ENCODE results near the gene UPF3A. TPM values are rescaled to one million over a fixed set of nuclear protein-coding genes. Genes with fewer than 3 reads are reported as not detected.

The UPF3A gene
- total RNA-seq, 4 donors from 2014 or later, result 28.9 to 85.8 (median 33.4) TPM

GRCh38 chr13:114284680-114285079 is 3.3 kb downstream of the UPF3A start:
- Histone ChIP-seq H3K4me1 (peaks cover 0 to 24% (median 4%) of the 10 kb centered on the region in 4 donors), H3K4me3 (no peak overlapping the region), H3K27ac (no peak overlapping the region)

GRCh38 chr13:114285166-114285808 is 3.9 kb downstream of the UPF3A start:
- Histone ChIP-seq H3K9me3 (no peaks in the 10 kb centered on the region), H3K4me3 (no peak overlapping the region), H3K4me1 (peaks cover 0 to 23% (median 4%) of the 10 kb centered on the region in 4 donors), H3K27me3 (no peaks in the 10 kb centered on the region), H3K36me3 (peaks cover 0 to 28% (median 0%) of the 10 kb centered on the region in 3 donors), H3K27ac (no peak overlapping the region)
- TF ChIP-seq POLR2A (IDR thresholded peaks at IDR 0.05) (no peak), CTCF (IDR thresholded peaks at IDR 0.05) (no peak)
- no peak for DNase-seq

More at GRCh38 chr13:114284680-114285079, 3.3 kb downstream of the UPF3A start:
- TF ChIP-seq CTCF (IDR thresholded peaks at IDR 0.05), result no peak
- TF ChIP-seq POLR2A (IDR thresholded peaks at IDR 0.05), result no peak
- no peak for DNase-seq
- H3K9me3 ChIP-seq, result no peaks in the 10 kb centered on the region
- peaks cover 0 to 22% (median 0%) of the 10 kb centered on the region in 3 donors for H3K36me3 ChIP-seq
- H3K27me3 ChIP-seq, result no peaks in the 10 kb centered on the region

- no peaks in the 10 kb centered on the region for H3K27me3 ChIP-seq
- no peak for TF ChIP-seq CTCF (IDR thresholded peaks at IDR 0.05)
- no peak for TF ChIP-seq POLR2A (IDR thresholded peaks at IDR 0.05)
- no peak for DNase-seq
- no peak overlapping the region for H3K27ac ChIP-seq
- H3K4me1 ChIP-seq, result peaks cover 0 to 16% (median 4%) of the 10 kb centered on the region in 4 donors
- no peaks in the 10 kb centered on the region for H3K9me3 ChIP-seq
- no peak overlapping the region for H3K4me3 ChIP-seq
- H3K36me3 ChIP-seq, result peaks cover 0 to 33% (median 0%) of the 10 kb centered on the region in 3 donors
These were observed 5.4 kb downstream of the UPF3A start for GRCh38 chr13:114286808-114287207.

GRCh38 chr13:114288157-114288591 is 6.8 kb downstream of the UPF3A start:
- no peak overlapping the region for H3K27ac ChIP-seq
- TF ChIP-seq POLR2A (IDR thresholded peaks at IDR 0.05), result no peak
- no peak for TF ChIP-seq CTCF (IDR thresholded peaks at IDR 0.05)
- H3K4me1 ChIP-seq, result peaks cover 0 to 9% (median under 1%) of the 10 kb centered on the region in 4 donors
- H3K27me3 ChIP-seq, result no peaks in the 10 kb centered on the region
- no peak overlapping the region for H3K4me3 ChIP-seq
- no peaks in the 10 kb centered on the region for H3K9me3 ChIP-seq
- no peak for DNase-seq
- H3K36me3 ChIP-seq, result peaks cover 0 to 47% (median 0%) of the 10 kb centered on the region in 3 donors

- no peak for DNase-seq
- TF ChIP-seq POLR2A (IDR thresholded peaks at IDR 0.05) (no peak), CTCF (IDR thresholded peaks at IDR 0.05) (no peak)
- Histone ChIP-seq H3K9me3 (no peaks in the 10 kb centered on the region), H3K27me3 (no peaks in the 10 kb centered on the region), H3K4me1 (no peaks in the 10 kb centered on the region), H3K27ac (no peak overlapping the region), H3K36me3 (peaks cover 0 to 67% (median 0%) of the 10 kb centered on the region in 3 donors), H3K4me3 (no peak overlapping the region)
These were observed 15.0 kb downstream of the UPF3A start for GRCh38 chr13:114296448-114296847.
